HG02759 (cell line): ENCODE results near the gene CSHL1.
"Not testable (repeated sequence)": the region's sequence is repeated elsewhere in the genome, so short reads cannot be mapped to it uniquely, and the experiment has no call there.

Experiments used
- ATAC-seq: cut with Tn5 transposase; IDR thresholded peaks from one replicate; pipeline ENCODE4 v1.9.1; 2021; ENCODE audit warnings: mild to moderate bottlenecking, moderate library complexity; ENCODE audit not compliant: unreplicated experiment

Gene CSHL1

GRCh38 chr17:63941162-63941561, 30.1 kb upstream of the CSHL1 start:
- ATAC-seq: no peak

- ATAC-seq: no peak
Measured at GRCh38 chr17:63940584-63940983, 29.5 kb upstream of the CSHL1 start.

GRCh38 chr17:63939884-63940283, 28.8 kb upstream of the CSHL1 start:
- no peak for ATAC-seq

- no peak for ATAC-seq
Measured at GRCh38 chr17:63939401-63939800, 28.3 kb upstream of the CSHL1 start.

GRCh38 chr17:63937920-63938319, 26.9 kb upstream of the CSHL1 start:
- ATAC-seq: no peak

GRCh38 chr17:63937319-63937718, 26.3 kb upstream of the CSHL1 start:
- no peak for ATAC-seq

GRCh38 chr17:63934183-63935112, 23.4 kb upstream of the CSHL1 start:
- no peak for ATAC-seq

GRCh38 chr17:63933598-63933997, 22.5 kb upstream of the CSHL1 start:
- no peak for ATAC-seq

- no peak for ATAC-seq
Measured at GRCh38 chr17:63932721-63933120, 21.7 kb upstream of the CSHL1 start.

- ATAC-seq: peak; percentile 78
Measured at GRCh38 chr17:63931981-63932561, 21.0 kb upstream of the CSHL1 start, which contains the start of gene CD79B. TSS of gene CD79B (minus strand) at chr17:63932331. CDS start at chr17:63932261, 70 bp downstream.

- ATAC-seq: peak; percentile 49
Measured at GRCh38 chr17:63930951-63931575, 20.0 kb upstream of the CSHL1 start.

GRCh38 chr17:63929860-63930766, 19.1 kb upstream of the CSHL1 start:
- no peak for ATAC-seq

GRCh38 chr17:63928966-63929695, 18.1 kb upstream of the CSHL1 start:
- ATAC-seq: no peak

GRCh38 chr17:63928172-63928666, 17.2 kb upstream of the CSHL1 start:
- no peak for ATAC-seq

- ATAC-seq: no peak
Measured at GRCh38 chr17:63927464-63928171, 16.6 kb upstream of the CSHL1 start.

- ATAC-seq: no peak
Measured at GRCh38 chr17:63926164-63926563, 15.1 kb upstream of the CSHL1 start.

GRCh38 chr17:63925615-63926014, 14.6 kb upstream of the CSHL1 start:
- ATAC-seq: peak; percentile 38

GRCh38 chr17:63922402-63922801, 11.3 kb upstream of the CSHL1 start:
- ATAC-seq: not testable (repeated sequence)

GRCh38 chr17:63920779-63921178, 9.7 kb upstream of the CSHL1 start:
- not testable (repeated sequence) for ATAC-seq
